Stimulated activated CD4-positive, alpha-beta T cell treated with anti-CD3 and anti-CD28 coated beads, Interleukin-15, amount 100 ng/mL, for 1 hour (primary cell): ENCODE results near the gene NR1H2.

Source experiments
- DNase-seq, 2 donors: peaks; one replicate each; pipeline ENCODE4 v3.0.0-alpha.2; 2020; ENCODE audit warnings: low read depth in 1 of 2, low spot score in 1 of 2

The NR1H2 gene

GRCh38 chr19:50420808-50421207 is 44.6 kb downstream of the NR1H2 start:
- no peak for DNase-seq

GRCh38 chr19:50422397-50423278 is 46.4 kb downstream of the NR1H2 start:
- no peak for DNase-seq

GRCh38 chr19:50423279-50424113 is 47.2 kb downstream of the NR1H2 start:
- DNase-seq, result no peak

- no peak for DNase-seq
These were observed 49.3 kb downstream of the NR1H2 start for GRCh38 chr19:50425581-50425980.

GRCh38 chr19:50427318-50427925 is 51.2 kb downstream of the NR1H2 start:
- no peak for DNase-seq

- DNase-seq, result no peak
These were observed 51.8 kb downstream of the NR1H2 start for GRCh38 chr19:50427997-50428425.

- no peak for DNase-seq
These were observed 52.7 kb downstream of the NR1H2 start for GRCh38 chr19:50428772-50429463.

- no peak for DNase-seq
These were observed 54.7 kb downstream of the NR1H2 start for GRCh38 chr19:50430888-50431342.

- DNase-seq, result peak; percentile 78 to 84
These were observed 55.3 kb downstream of the NR1H2 start for GRCh38 chr19:50431343-50432220.

- DNase-seq, result no peak
These were observed 56.2 kb downstream of the NR1H2 start, which contains the start of gene MYBPC2 for GRCh38 chr19:50432221-50433028. MYBPC2 (plus strand) TSS chr19:50432892; CDS start chr19:50432954, 62 bp downstream.
